ENCODE data around the gene QSOX2.
"Not testable (repeated sequence)": the region's sequence is repeated elsewhere in the genome, so short reads cannot be mapped to it uniquely, and the experiment has no call there.

The QSOX2 gene

GRCh38 chr9:136241542-136241941 is 4.1 kb downstream of the QSOX2 start:
- no peak overlapping the region for H3K4me3 ChIP-seq (ENCODE audit: low read depth, low read length)
- H3K27me3 ChIP-seq (ENCODE audit: insufficient read depth, low read length), result 0 out of 2 replicates have a peak, but pooled peaks cover 2% of the 10 kb centered on the region
- H2AFZ ChIP-seq (ENCODE audit: low read length, unreplicated experiment), result no peak overlapping the region
- H3K27ac ChIP-seq (ENCODE audit: low read depth, low read length), result no peak overlapping the region
- H3K4me1 ChIP-seq (ENCODE audit: control insufficient read depth, insufficient read depth, low read length, unreplicated experiment), result peaks cover 10% of the 10 kb centered on the region
- H3K36me3 ChIP-seq (ENCODE audit: insufficient read depth, low read length), result no peaks in the 10 kb centered on the region
- H3K79me2 ChIP-seq (ENCODE audit: control insufficient read depth, insufficient read depth, low read length, unreplicated experiment), result peaks cover 49% of the 10 kb centered on the region

DNA sequence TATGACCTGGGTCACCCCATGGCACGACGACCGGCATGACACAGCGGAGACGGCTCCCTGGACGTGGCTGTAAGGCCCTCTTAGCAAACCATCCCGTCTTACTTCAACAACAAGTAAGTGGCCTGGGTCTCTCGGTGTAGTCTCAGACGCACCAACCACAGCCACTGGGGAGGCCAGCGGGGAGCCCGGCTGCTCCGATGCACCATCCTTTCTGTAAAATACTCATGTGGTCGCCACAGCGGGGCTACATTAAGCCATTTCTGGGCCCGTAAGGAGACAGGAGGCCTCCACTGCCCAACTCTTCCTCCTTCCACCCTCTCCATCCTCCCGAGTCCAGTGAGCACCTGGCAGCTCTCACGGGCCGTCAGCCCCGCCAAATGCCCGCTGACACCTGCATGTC is 4.7 kb downstream of the QSOX2 start:
- Histone ChIP-seq H3K36me3 (ENCODE audit: insufficient read depth, low read length) (no peaks in the 10 kb centered on the region), H3K4me3 (ENCODE audit: low read depth, low read length) (no peak overlapping the region), H3K27me3 (ENCODE audit: insufficient read depth, low read length) (no peaks in the 10 kb centered on the region), H3K79me2 (ENCODE audit: control insufficient read depth, insufficient read depth, low read length, unreplicated experiment) (peaks cover 49% of the 10 kb centered on the region), H2AFZ (ENCODE audit: low read length, unreplicated experiment) (no peak overlapping the region), H3K4me1 (ENCODE audit: control insufficient read depth, insufficient read depth, low read length, unreplicated experiment) (peaks cover 10% of the 10 kb centered on the region), H3K27ac (ENCODE audit: low read depth, low read length) (no peak overlapping the region)

DNA sequence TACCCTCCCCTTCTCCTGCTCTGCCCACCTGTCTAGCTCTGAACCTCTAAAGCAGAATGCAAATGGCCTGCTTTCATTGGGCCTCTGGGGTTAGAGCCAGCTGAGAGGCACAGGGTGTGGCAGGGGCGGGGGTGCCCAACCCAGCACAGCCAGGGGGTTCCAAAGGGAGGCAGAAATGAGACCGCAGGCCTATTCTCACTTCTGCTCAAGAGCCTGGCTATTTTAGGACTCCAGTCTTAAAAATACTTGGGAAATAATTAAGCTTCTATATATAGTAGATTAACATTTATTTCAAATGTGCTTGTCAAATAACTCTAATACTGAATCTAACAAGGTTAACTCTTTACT is 5.7 kb downstream of the QSOX2 start:
- no peaks in the 10 kb centered on the region for H3K36me3 ChIP-seq (ENCODE audit: insufficient read depth, low read length)
- H2AFZ ChIP-seq (ENCODE audit: low read length, unreplicated experiment), result no peak overlapping the region
- H3K27me3 ChIP-seq (ENCODE audit: insufficient read depth, low read length), result no peaks in the 10 kb centered on the region
- peaks cover 10% of the 10 kb centered on the region for H3K4me1 ChIP-seq (ENCODE audit: control insufficient read depth, insufficient read depth, low read length, unreplicated experiment)
- no peak overlapping the region for H3K4me3 ChIP-seq (ENCODE audit: low read depth, low read length)
- peaks cover 49% of the 10 kb centered on the region for H3K79me2 ChIP-seq (ENCODE audit: control insufficient read depth, insufficient read depth, low read length, unreplicated experiment)
- no peak overlapping the region for H3K27ac ChIP-seq (ENCODE audit: low read depth, low read length)

DNA sequence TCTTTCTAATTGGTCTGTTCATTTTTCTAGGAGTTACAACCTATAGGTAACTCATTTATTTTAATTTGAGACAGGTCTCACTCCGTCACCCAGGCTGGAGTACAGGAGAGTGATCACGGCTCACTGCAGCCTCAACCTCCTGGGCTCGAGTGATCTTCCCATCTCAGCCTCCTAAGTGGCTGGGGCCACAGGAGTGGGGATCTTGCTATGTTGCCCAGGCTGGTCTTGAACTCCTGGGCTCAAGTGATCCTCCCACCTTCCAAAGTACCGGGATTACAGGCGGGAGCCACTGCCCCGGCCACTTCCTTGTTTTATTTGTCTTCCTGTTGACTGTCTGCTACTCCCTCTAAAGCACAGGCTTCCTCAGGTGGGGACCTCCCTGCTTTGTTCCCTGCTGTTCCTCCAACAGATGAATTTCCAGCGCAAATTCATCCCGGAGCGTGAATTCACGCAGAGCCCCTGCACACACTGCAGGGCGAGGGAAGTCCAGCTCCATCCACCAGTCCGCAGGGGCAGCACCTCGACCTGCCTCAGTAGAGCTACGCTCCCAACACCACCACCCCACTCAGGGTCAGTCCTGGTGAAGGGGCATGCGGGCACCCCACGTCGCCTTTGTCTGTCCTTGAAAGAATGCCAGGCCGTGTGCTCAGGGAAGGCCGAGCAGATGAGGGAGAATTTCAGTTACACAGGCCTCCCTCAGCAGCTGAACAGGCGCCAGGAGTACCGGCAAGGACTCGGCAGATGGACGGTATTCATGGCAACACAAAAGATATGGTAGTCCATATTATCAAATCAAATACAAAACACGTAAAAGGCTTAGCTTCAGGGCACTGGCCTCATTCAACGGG is 6.3 kb downstream of the QSOX2 start:
- H3K36me3 ChIP-seq (ENCODE audit: insufficient read depth, low read length), result no peaks in the 10 kb centered on the region
- H3K79me2 ChIP-seq (ENCODE audit: control insufficient read depth, insufficient read depth, low read length, unreplicated experiment), result peaks cover 43% of the 10 kb centered on the region
- H3K4me3 ChIP-seq (ENCODE audit: low read depth, low read length), result no peak overlapping the region
- no peak overlapping the region for H3K27ac ChIP-seq (ENCODE audit: low read depth, low read length)
- H3K27me3 ChIP-seq (ENCODE audit: insufficient read depth, low read length), result no peaks in the 10 kb centered on the region
- H2AFZ ChIP-seq (ENCODE audit: low read length, unreplicated experiment), result no peak overlapping the region
- peaks cover 6% of the 10 kb centered on the region for H3K4me1 ChIP-seq (ENCODE audit: control insufficient read depth, insufficient read depth, low read length, unreplicated experiment)

DNA sequence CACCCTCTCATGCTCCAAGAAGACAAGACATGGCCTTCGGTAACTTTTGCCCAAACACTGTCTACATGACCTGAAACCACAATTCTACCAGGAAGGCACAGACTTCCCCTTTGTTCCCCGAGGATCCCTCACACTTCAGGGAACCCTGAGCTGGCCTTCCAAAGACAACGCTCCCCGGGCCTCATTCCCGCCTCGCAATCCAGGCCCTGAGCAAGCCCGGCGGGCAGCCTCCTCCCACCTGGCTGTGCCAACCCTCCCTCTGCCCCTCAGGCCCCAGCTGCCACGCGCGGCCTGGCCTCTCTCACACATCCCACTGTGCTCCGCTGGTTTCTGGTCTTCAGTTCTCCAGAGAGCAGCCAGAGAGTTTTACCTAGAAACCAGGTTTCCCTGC is 7.3 kb downstream of the QSOX2 start:
- Histone ChIP-seq H3K4me3 (ENCODE audit: low read depth, low read length) (no peak overlapping the region), H3K4me1 (ENCODE audit: control insufficient read depth, insufficient read depth, low read length, unreplicated experiment) (no peaks in the 10 kb centered on the region), H3K27ac (ENCODE audit: low read depth, low read length) (no peak overlapping the region), H3K27me3 (ENCODE audit: insufficient read depth, low read length) (no peaks in the 10 kb centered on the region), H3K36me3 (ENCODE audit: insufficient read depth, low read length) (no peaks in the 10 kb centered on the region), H2AFZ (ENCODE audit: low read length, unreplicated experiment) (no peak overlapping the region), H3K79me2 (ENCODE audit: control insufficient read depth, insufficient read depth, low read length, unreplicated experiment) (peaks cover 33% of the 10 kb centered on the region)

GRCh38 chr9:136237486-136238341 is 7.9 kb downstream of the QSOX2 start:
- H3K79me2 ChIP-seq (ENCODE audit: control insufficient read depth, insufficient read depth, low read length, unreplicated experiment), result peaks cover 27% of the 10 kb centered on the region
- H3K27ac ChIP-seq (ENCODE audit: low read depth, low read length), result no peak overlapping the region
- no peaks in the 10 kb centered on the region for H3K4me1 ChIP-seq (ENCODE audit: control insufficient read depth, insufficient read depth, low read length, unreplicated experiment)
- H3K27me3 ChIP-seq (ENCODE audit: insufficient read depth, low read length), result no peaks in the 10 kb centered on the region
- H3K36me3 ChIP-seq (ENCODE audit: insufficient read depth, low read length), result no peaks in the 10 kb centered on the region
- no peak overlapping the region for H3K4me3 ChIP-seq (ENCODE audit: low read depth, low read length)
- no peak overlapping the region for H2AFZ ChIP-seq (ENCODE audit: low read length, unreplicated experiment)

- not testable (repeated sequence) for H3K4me1 ChIP-seq (ENCODE audit: control insufficient read depth, insufficient read depth, low read length, unreplicated experiment)
These were observed 8.9 kb downstream of the QSOX2 start for GRCh38 chr9:136236471-136237410.

DNA sequence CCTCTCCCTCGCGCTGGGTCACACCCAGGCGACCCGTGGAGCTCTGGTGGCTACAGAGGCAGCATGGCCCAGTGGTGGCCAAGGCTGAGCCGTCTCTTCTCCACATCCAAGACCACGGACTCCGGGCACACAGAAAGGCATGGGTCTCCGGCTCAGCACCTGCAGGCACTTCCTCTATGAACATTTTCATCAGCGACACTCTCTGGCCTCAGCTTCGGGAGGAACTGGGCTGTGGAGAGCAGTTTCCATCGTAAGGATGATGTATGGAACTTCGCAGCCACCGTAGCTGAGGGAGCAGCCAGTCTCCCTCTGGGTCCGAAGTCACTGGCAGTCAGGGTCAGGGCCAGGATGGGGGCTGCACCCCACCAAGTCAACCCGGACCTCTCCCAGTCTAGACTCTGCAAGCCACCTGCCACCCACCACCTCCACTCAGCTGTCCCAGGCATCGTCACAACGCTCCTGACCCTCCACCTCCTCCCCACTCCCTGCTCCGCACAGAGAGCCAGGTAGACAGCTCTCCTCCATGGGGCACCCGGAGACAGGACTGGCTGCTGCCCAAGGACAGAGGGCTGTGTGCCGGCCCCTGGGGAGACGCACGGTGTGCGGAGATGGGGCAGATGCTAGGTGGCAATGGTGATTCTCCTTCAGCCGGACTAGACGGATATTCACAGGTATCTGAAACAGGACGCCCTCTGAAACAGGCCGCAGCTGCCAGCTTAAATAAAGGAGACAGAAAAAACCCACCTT is 9.7 kb downstream of the QSOX2 start:
- peaks cover 12% of the 10 kb centered on the region for H3K79me2 ChIP-seq (ENCODE audit: control insufficient read depth, insufficient read depth, low read length, unreplicated experiment)
- H3K36me3 ChIP-seq (ENCODE audit: insufficient read depth, low read length), result no peaks in the 10 kb centered on the region
- H2AFZ ChIP-seq (ENCODE audit: low read length, unreplicated experiment), result no peak overlapping the region
- H3K27me3 ChIP-seq (ENCODE audit: insufficient read depth, low read length), result no peaks in the 10 kb centered on the region
- H3K4me1 ChIP-seq (ENCODE audit: control insufficient read depth, insufficient read depth, low read length, unreplicated experiment), result no peaks in the 10 kb centered on the region
- no peak overlapping the region for H3K4me3 ChIP-seq (ENCODE audit: low read depth, low read length)
- H3K27ac ChIP-seq (ENCODE audit: low read depth, low read length), result no peak overlapping the region

More at GRCh38 chr9:136236471-136237410, 8.9 kb downstream of the QSOX2 start:
- H3K27me3 ChIP-seq (ENCODE audit: insufficient read depth, low read length); H3K4me3 ChIP-seq (ENCODE audit: low read depth, low read length); H3K36me3 ChIP-seq (ENCODE audit: insufficient read depth, low read length); H2AFZ ChIP-seq (ENCODE audit: low read length, unreplicated experiment); H3K27ac ChIP-seq (ENCODE audit: low read depth, low read length): not testable (repeated sequence)
- peaks cover 20% of the 10 kb centered on the region for H3K79me2 ChIP-seq (ENCODE audit: control insufficient read depth, insufficient read depth, low read length, unreplicated experiment)

- Histone ChIP-seq H3K4me3 (ENCODE audit: low read depth, low read length) (no peak overlapping the region), H3K79me2 (ENCODE audit: control insufficient read depth, insufficient read depth, low read length, unreplicated experiment) (peaks cover 5% of the 10 kb centered on the region), H3K27me3 (ENCODE audit: insufficient read depth, low read length) (no peaks in the 10 kb centered on the region), H3K36me3 (ENCODE audit: insufficient read depth, low read length) (no peaks in the 10 kb centered on the region), H3K4me1 (ENCODE audit: control insufficient read depth, insufficient read depth, low read length, unreplicated experiment) (no peaks in the 10 kb centered on the region), H2AFZ (ENCODE audit: low read length, unreplicated experiment) (no peak overlapping the region), H3K27ac (ENCODE audit: low read depth, low read length) (no peak overlapping the region)
These were observed 10.4 kb downstream of the QSOX2 start for GRCh38 chr9:136235171-136235570.

GRCh38 chr9:136234597-136234996 is 11.0 kb downstream of the QSOX2 start:
- H3K4me1 ChIP-seq (ENCODE audit: control insufficient read depth, insufficient read depth, low read length, unreplicated experiment), result no peaks in the 10 kb centered on the region
- H3K4me3 ChIP-seq (ENCODE audit: low read depth, low read length), result no peak overlapping the region
- H3K36me3 ChIP-seq (ENCODE audit: insufficient read depth, low read length), result no peaks in the 10 kb centered on the region
- peaks cover 5% of the 10 kb centered on the region for H3K79me2 ChIP-seq (ENCODE audit: control insufficient read depth, insufficient read depth, low read length, unreplicated experiment)
- H2AFZ ChIP-seq (ENCODE audit: low read length, unreplicated experiment), result no peak overlapping the region
- no peaks in the 10 kb centered on the region for H3K27me3 ChIP-seq (ENCODE audit: insufficient read depth, low read length)
- no peak overlapping the region for H3K27ac ChIP-seq (ENCODE audit: low read depth, low read length)

All from ACC112 (cell line).